NK-92 treated with Interleukin-12 subunit alpha and Interleukin-12 subunit beta, amount 100 ng/mL, for 24 hours (cell line): Measurements from ENCODE around the gene TTC23.
"Not testable (repeated sequence)": the region's sequence is repeated elsewhere in the genome, so short reads cannot be mapped to it uniquely, and the experiment has no call there.

Source experiments
- DNase-seq: peaks from one replicate; lab custom pipeline; 2025; lab: John Stamatoyannopoulos, UW

The TTC23 gene

GRCh38 chr15:99250001-99250400, 620 bp upstream of the TTC23 start:
- no peak for DNase-seq

GRCh38 chr15:99248000-99248715, 1.2 kb downstream of the TTC23 start:
- DNase-seq, result no peak

- DNase-seq, result no peak
Measured at GRCh38 chr15:99247062-99247461, 2.3 kb downstream of the TTC23 start.

- DNase-seq, result no peak
Measured at GRCh38 chr15:99244306-99244705, 5.1 kb downstream of the TTC23 start.

GRCh38 chr15:99241752-99242151, 7.6 kb downstream of the TTC23 start:
- DNase-seq, result no peak

GRCh38 chr15:99239545-99240198, 9.7 kb downstream of the TTC23 start:
- DNase-seq, result peak; percentile 41

- no peak for DNase-seq
Measured at GRCh38 chr15:99238849-99239248, 10.5 kb downstream of the TTC23 start.

GRCh38 chr15:99234160-99234559, 15.2 kb downstream of the TTC23 start:
- not testable (repeated sequence) for DNase-seq

GRCh38 chr15:99232740-99233139, 16.6 kb downstream of the TTC23 start:
- no peak for DNase-seq

- DNase-seq, result no peak
Measured at GRCh38 chr15:99230867-99231266, 18.5 kb downstream of the TTC23 start.

GRCh38 chr15:99228120-99228770, 21.1 kb downstream of the TTC23 start:
- no peak for DNase-seq

- no peak for DNase-seq
Measured at GRCh38 chr15:99226802-99227201, 22.6 kb downstream of the TTC23 start.

- DNase-seq, result no peak
Measured at GRCh38 chr15:99224372-99225214, 24.8 kb downstream of the TTC23 start.

- DNase-seq, result peak; percentile 51
Measured at GRCh38 chr15:99213187-99213811, 36.1 kb downstream of the TTC23 start.

GRCh38 chr15:99212406-99212805, 37.0 kb downstream of the TTC23 start:
- DNase-seq, result no peak

GRCh38 chr15:99211926-99212325, 37.5 kb downstream of the TTC23 start:
- DNase-seq, result no peak

- DNase-seq, result no peak
Measured at GRCh38 chr15:99210334-99210733, 39.0 kb downstream of the TTC23 start.

GRCh38 chr15:99209326-99209725, 40.1 kb downstream of the TTC23 start:
- DNase-seq, result no peak

- no peak for DNase-seq
Measured at GRCh38 chr15:99207672-99208071, 41.7 kb downstream of the TTC23 start.

- no peak for DNase-seq
Measured at GRCh38 chr15:99202176-99202552, 47.2 kb downstream of the TTC23 start.

GRCh38 chr15:99201408-99202175, 47.8 kb downstream of the TTC23 start:
- no peak for DNase-seq
